HEK293 (cell line): Measurements from ENCODE around the gene GPR158.

Experiments
- CTCF ChIA-PET: fragments of 350-600 bp; formaldehyde crosslinking; extraction: SDS; loops from one replicate; lab custom pipeline; 2021; ENCODE audit warnings: antibody characterized with exemption; lab: Yijun Ruan, JAX
- POLR2A ChIA-PET: fragments of 300-600 bp; formaldehyde crosslinking; extraction: SDS; loops from one replicate; lab custom pipeline; 2020; ENCODE audit warnings: antibody characterized with exemption, inconsistent platforms; lab: Yijun Ruan, JAX
- H3K27ac ChIP-seq: fragments of 200-500 bp; sonication (Bioruptor generic); 2 replicates; pipeline ENCODE4 v1.5.1; 2014; ENCODE audit warnings: low read depth, low read length, control low read depth, inconsistent platforms; ENCODE audit errors: extremely low read depth
- H3K36me3 ChIP-seq, 2 experiments: fragments of 200-500 bp in 1 of 2; sonication (Bioruptor generic) in 1 of 2; 1 replicate in 1 of 2; 2 replicates in 1 of 2; pipeline ENCODE4 v1.5.1; 2014 to 2017; ENCODE audit warnings: inconsistent platforms in 2 of 2, low read length in 2 of 2; ENCODE audit not compliant: control insufficient read depth in 2 of 2, insufficient read depth in 1 of 2
- H3K4me1 ChIP-seq: fragments of 200-500 bp; sonication (Bioruptor generic); 2 replicates; pipeline ENCODE4 v1.5.1; 2014; ENCODE audit warnings: mild to moderate bottlenecking, low read length, inconsistent platforms; ENCODE audit not compliant: control insufficient read depth, insufficient read depth
- H3K4me3 ChIP-seq: 2 replicates; pipeline ENCODE4 v1.5.1; 2011; ENCODE audit warnings: low read depth, mild to moderate bottlenecking, control low read depth, low read length, moderate library complexity
- H3K9me3 ChIP-seq: fragments of 200-500 bp; sonication (Bioruptor generic); 2 replicates; pipeline ENCODE4 v1.5.1; 2014; ENCODE audit warnings: low read depth, low read length, inconsistent platforms; ENCODE audit not compliant: control insufficient read depth, insufficient read depth
- AEBP2 ChIP-seq: fragments of 450-650 bp; formaldehyde crosslinking; IDR thresholded peaks from 2 replicates; pipeline ENCODE4 v1.5.1; 2016; ENCODE audit warnings: missing biosample characterization, missing genetic modification characterization, borderline replicate concordance
- GLIS1 ChIP-seq: fragments of 450-650 bp; formaldehyde crosslinking; IDR thresholded peaks from 2 replicates; pipeline ENCODE4 v1.5.1; 2016; ENCODE audit warnings: missing biosample characterization, missing genetic modification characterization
- KLF8 ChIP-seq: fragments of 450-650 bp; formaldehyde crosslinking; IDR thresholded peaks from 2 replicates; pipeline ENCODE4 v1.5.1; 2016; ENCODE audit warnings: missing biosample characterization, missing genetic modification characterization
- YY1 ChIP-seq: fragments of 450-650 bp; formaldehyde crosslinking; IDR thresholded peaks from 2 replicates; pipeline ENCODE4 v1.5.1; 2018; ENCODE audit warnings: missing biosample characterization, missing genetic modification characterization
- ZBTB17 ChIP-seq: fragments of 450-650 bp; formaldehyde crosslinking; IDR thresholded peaks from 2 replicates; pipeline ENCODE4 v1.5.1; 2016; ENCODE audit warnings: missing biosample characterization, missing genetic modification characterization
- ZBTB7A ChIP-seq: fragments of 450-650 bp; formaldehyde crosslinking; IDR thresholded peaks from 2 replicates; pipeline ENCODE4 v1.5.1; 2016; ENCODE audit warnings: low read depth, missing biosample characterization, missing genetic modification characterization
- ZFHX2 ChIP-seq: fragments of 450-650 bp; formaldehyde crosslinking; conservative IDR thresholded peaks from 2 replicates; pipeline ENCODE4 v1.5.1; 2016; ENCODE audit warnings: missing biosample characterization, missing genetic modification characterization
- ZFP37 ChIP-seq: fragments of 450-650 bp; formaldehyde crosslinking; IDR thresholded peaks from 2 replicates; pipeline ENCODE4 v1.5.1; 2016; ENCODE audit warnings: missing biosample characterization, missing genetic modification characterization
- ZNF157 ChIP-seq: fragments of 450-650 bp; formaldehyde crosslinking; IDR thresholded peaks from 2 replicates; pipeline ENCODE4 v1.5.1; 2016; ENCODE audit warnings: missing biosample characterization, missing genetic modification characterization
- ZNF175 ChIP-seq: fragments of 450-650 bp; formaldehyde crosslinking; IDR thresholded peaks from 2 replicates; pipeline ENCODE4 v1.5.1; 2016; ENCODE audit warnings: missing biosample characterization, missing genetic modification characterization
- ZNF19 ChIP-seq: fragments of 450-650 bp; formaldehyde crosslinking; IDR thresholded peaks from 2 replicates; pipeline ENCODE4; 2016; ENCODE audit warnings: missing biosample characterization, missing genetic modification characterization, low read depth
- ZNF223 ChIP-seq: fragments of 450-650 bp; formaldehyde crosslinking; IDR thresholded peaks from 2 replicates; pipeline ENCODE4 v1.5.1; 2016; ENCODE audit warnings: missing biosample characterization, missing genetic modification characterization
- ZNF362 ChIP-seq: fragments of 450-650 bp; formaldehyde crosslinking; IDR thresholded peaks from 2 replicates; pipeline ENCODE4 v1.5.1; 2016; ENCODE audit warnings: missing biosample characterization, missing genetic modification characterization
- ZNF544 ChIP-seq: fragments of 450-650 bp; formaldehyde crosslinking; IDR thresholded peaks from 2 replicates; pipeline ENCODE4 v1.5.0; 2017; ENCODE audit warnings: missing biosample characterization, missing genetic modification characterization
- ZNF549 ChIP-seq: fragments of 450-650 bp; IDR thresholded peaks from 2 replicates; pipeline ENCODE4 v1.5.1; 2018; ENCODE audit warnings: missing biosample characterization, missing genetic modification characterization, mild to moderate bottlenecking, inconsistent platforms, moderate library complexity
- ZNF585B ChIP-seq: fragments of 450-650 bp; formaldehyde crosslinking; IDR thresholded peaks from 2 replicates; pipeline ENCODE4 v1.5.1; 2016; ENCODE audit warnings: missing biosample characterization, missing genetic modification characterization
- ZNF658 ChIP-seq: fragments of 450-650 bp; formaldehyde crosslinking; IDR thresholded peaks from 2 replicates; pipeline ENCODE4; 2016; ENCODE audit warnings: missing biosample characterization, missing genetic modification characterization
- ZNF660 ChIP-seq: fragments of 450-650 bp; IDR thresholded peaks from 2 replicates; pipeline ENCODE4 v1.5.1; 2018; ENCODE audit warnings: missing biosample characterization, mild to moderate bottlenecking, missing genetic modification characterization
- ZNF777 ChIP-seq: fragments of 450-650 bp; formaldehyde crosslinking; IDR thresholded peaks from 2 replicates; pipeline ENCODE4 v1.5.1; 2017; ENCODE audit warnings: missing biosample characterization, missing genetic modification characterization, borderline replicate concordance
- ZNF792 ChIP-seq: fragments of 450-650 bp; formaldehyde crosslinking; IDR thresholded peaks from 2 replicates; pipeline ENCODE4 v1.5.1; 2016; ENCODE audit warnings: missing biosample characterization, missing genetic modification characterization

The GPR158 gene

GRCh38 chr10:25641595-25641994 lies 466.8 kb downstream of the GPR158 start:
- Histone ChIP-seq H3K36me3 (no peaks in the 10 kb centered on the region), H3K27ac (no peak overlapping the region), H3K9me3 (no peaks in the 10 kb centered on the region), H3K4me1 (no peaks in the 10 kb centered on the region), H3K4me3 (no peak overlapping the region)
- POLR2A ChIA-PET: no interaction called here
- CTCF ChIA-PET: interaction anchor here (1.0 kb wide), 1 partner anchor 41 kb away, joined by 3 read pairs; no protein-coding TSS in a partner anchor
- TF ChIP-seq ZNF658: no peak
- TF ChIP-seq ZNF585B (tag by site-specific recombination): no peak
- no peak for TF ChIP-seq GLIS1 (tag by site-specific recombination)
- TF ChIP-seq ZBTB17 (tag by site-specific recombination): no peak
- TF ChIP-seq, all 188 proteins: peak for 0

GRCh38 chr10:25642721-25643120 lies 467.9 kb downstream of the GPR158 start:
- Histone ChIP-seq H3K4me3 (no peak overlapping the region), H3K27ac (no peak overlapping the region), H3K9me3 (no peaks in the 10 kb centered on the region), H3K4me1 (no peaks in the 10 kb centered on the region), H3K36me3 (no peaks in the 10 kb centered on the region)
- TF ChIP-seq AEBP2 (no peak), ZNF157 (no peak)
- CTCF ChIA-PET: no interaction called here
- POLR2A ChIA-PET: no interaction called here

- Histone ChIP-seq H3K9me3 (no peaks in the 10 kb centered on the region), H3K4me3 (no peak overlapping the region), H3K27ac (no peak overlapping the region), H3K4me1 (no peaks in the 10 kb centered on the region), H3K36me3 (no peaks in the 10 kb centered on the region)
- ChIA-PET CTCF (no interaction called here), POLR2A (no interaction called here)
- TF ChIP-seq ZNF544 (tag by site-specific recombination) (no peak), ZNF660 (tag by site-specific recombination) (no peak), ZNF777 (tag by site-specific recombination) (no peak), ZBTB7A (tag by site-specific recombination) (no peak), YY1 (tag by site-specific recombination) (no peak), ZNF549 (tag by site-specific recombination) (no peak), ZNF362 (tag by site-specific recombination) (no peak), ZFHX2 (tag by site-specific recombination) (no peak), ZFP37 (tag by site-specific recombination) (no peak), KLF8 (tag by site-specific recombination) (no peak), ZNF175 (no peak), ZNF19 (tag by site-specific recombination) (no peak), ZNF792 (tag by site-specific recombination) (no peak), ZNF223 (tag by site-specific recombination) (no peak)
Observed at GRCh38 chr10:25646371-25646770, 471.6 kb downstream of the GPR158 start.
